Activated CD8-positive, alpha-beta memory T cell treated with anti-CD3 and anti-CD28 coated beads for 48 hours (primary cell): ENCODE measurements around the gene PARD6G.
"Not testable (repeated sequence)": the region's sequence is repeated elsewhere in the genome, so short reads cannot be mapped to it uniquely, and the experiment has no call there.

Experiments used
- DNase-seq, 3 experiments: peaks; one replicate each; pipeline ENCODE4 v3.0.0-alpha.2; 2020; ENCODE audit warnings: low read depth in 2 of 3, low spot score in 2 of 3

The PARD6G gene

DNA sequence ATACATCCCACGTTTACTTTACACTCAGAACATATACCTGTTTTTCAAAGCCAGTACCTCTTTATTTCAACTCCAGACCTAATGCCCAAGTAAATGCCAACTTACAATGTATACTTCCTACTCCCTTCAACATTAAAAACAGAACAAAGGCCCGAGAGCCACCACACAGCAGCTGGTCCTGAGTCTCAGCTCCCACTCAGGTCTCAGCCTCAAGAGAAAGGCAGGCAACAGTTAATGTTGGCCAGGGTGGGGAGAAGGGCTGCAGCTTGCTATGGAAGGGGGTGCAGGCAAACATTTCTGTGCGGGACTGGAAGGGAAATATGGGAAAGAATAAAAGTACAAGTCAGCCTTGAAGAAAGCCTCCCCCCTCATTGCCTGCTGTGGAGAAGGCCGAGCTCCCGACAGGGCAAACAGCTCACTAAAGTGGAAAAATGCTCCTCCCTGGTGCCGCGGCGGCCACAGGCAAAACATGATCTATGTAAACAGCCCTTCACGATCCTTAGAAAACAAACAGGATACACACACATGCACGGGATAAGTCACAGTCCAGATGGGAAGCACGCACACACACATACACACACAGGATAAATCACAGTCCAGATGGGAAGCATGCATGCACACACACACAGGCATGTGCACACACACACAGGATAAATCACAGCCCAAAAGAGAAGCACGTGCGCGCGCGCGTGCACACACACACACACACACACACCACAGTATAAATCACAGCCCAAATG is 70.8 kb downstream of the PARD6G start:
- DNase-seq: no peak

DNA sequence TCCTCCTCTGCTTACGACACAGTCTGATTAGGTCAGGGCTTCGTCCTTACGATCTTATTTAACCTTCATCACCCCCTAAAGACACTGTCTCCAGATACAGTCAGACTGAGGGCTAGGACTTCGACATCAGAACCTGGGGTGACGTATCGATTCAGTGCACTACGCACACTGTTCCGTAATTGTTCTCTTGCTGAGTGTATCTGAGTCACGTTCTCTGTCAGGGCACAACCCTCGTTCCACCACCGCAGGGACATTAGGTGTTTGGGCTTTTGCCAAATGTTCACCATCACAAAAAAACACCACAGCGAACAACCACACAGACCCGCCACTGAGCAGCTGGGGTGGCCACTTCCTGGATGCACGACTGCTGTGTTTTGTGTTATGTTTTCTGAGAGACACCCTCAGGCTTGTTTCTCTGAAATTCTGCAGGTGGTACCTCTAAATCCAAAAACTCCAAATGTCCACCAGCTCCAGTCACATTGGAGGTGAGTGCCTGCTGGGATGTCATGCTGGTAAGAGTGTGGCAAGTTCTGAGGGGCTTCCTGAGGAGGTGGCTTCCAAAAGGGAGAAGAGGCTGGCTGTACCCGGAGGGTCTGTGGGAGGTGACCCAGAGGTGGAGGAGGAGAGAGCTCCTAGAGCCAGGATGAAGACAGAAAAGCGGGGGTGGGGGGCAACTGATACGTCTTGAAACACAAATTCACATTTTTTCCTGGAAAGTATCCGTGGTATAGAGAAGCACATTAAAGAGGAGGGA is 71.7 kb downstream of the PARD6G start:
- DNase-seq: peak in 2 of 3 experiments; percentile 14 to 31

DNA sequence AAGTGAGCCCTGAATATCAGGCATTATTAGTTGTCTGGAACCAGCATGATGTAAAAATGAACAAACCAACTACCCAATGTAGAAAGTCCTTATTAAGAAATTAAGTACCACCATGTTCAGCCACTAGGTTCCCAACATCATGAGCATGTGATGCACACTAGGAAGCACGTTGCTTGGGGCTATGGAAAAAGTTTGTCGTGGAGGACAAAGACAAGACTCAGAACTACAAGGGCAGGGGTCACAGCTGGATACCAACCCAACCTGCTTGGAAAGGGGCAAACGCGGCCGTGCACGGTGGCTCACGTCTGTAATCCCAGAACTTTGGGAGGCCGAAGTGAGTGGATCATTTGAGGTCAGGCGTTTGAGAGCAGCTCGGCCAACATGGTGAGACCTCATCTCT is 74.3 kb downstream of the PARD6G start:
- no peak for DNase-seq

DNA sequence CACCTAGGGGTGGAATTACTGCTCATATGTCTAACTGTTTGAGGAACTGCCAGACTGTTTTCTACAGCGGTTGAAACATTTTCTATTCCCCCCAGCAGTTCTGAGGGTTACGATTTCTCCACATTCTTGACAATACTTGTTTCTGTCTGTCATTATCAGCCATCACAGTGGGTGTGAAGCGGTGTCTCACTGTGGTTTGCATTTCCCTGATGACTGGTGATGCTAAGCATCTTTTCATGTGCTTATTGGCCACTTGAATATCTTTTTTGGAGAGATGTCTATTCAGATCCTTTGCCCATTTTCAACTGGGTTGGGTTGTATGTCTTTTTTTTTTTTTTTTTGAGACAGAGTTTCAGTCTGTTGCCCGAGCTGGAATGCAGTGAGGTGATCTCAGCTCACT is 75.3 kb downstream of the PARD6G start:
- no peak for DNase-seq

DNA sequence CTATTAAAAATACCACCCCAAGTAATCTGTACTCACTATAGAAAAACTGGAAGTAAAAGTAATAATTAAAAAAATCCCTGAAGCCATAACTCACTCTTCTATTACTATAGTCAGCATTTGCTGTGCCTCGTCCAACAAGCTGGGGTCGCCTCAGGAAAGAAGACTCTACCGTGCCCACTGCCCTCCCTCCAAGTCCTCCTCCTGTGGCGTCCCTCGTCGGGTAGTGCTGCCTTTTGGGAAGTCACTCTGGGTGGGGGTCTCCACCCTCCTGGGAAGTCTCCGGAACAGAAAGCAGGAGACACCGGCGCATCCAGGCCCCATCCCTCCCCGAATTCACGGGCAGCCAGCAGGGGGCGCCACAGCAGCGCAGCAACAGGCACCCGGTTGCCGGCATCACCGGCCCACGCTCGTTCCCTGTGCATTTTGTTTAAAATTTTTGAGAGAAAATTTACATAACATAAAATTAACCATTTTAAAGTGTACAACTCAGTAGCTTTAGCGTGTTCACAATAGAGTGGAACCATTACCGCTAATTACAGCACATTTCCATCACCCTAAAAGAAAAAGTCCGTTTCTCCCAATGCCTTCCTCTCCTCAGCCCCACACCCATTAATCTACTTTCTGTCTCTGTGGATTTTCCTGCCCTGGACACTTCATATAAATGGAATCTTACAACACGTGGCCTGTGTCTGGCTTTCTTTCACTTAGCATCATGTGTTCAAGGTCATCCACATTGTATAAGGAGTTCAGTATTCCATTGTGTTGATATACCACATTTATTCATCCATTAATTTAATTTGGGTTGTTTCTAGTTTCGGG is 76.1 kb downstream of the PARD6G start:
- DNase-seq: peak; percentile 19 to 72 (median 56)

DNA sequence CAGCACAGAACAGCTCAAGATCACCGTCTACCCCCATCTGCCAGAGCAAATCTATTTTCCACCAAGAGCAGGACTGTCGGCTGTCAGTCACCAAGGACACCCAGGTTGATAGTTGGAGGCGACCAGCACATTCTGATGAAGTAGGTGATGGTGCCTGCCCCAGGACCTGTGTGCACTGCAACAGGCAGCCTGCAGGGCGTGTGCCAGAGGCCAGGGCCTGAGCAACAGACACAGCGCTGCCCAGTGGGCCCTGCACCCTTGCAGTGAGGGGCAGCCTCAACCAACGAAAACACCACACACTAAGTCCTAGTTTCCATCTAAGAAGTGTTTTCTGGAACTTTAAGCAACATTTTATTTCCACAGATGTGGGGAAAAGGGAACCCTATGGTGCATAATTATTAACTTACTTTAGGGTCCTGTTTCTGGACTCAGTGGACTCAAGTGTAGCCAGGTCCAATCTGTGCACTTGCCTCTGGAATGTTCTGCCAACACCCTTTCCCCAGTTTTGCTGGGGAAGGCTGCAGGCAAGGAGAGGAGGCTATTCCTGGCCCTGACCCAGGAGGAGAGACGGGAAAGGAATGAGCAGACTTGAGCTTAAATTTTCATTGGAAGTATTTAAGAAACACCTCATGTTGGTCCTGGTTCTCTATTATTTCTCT is 76.8 kb downstream of the PARD6G start:
- DNase-seq: no peak

DNA sequence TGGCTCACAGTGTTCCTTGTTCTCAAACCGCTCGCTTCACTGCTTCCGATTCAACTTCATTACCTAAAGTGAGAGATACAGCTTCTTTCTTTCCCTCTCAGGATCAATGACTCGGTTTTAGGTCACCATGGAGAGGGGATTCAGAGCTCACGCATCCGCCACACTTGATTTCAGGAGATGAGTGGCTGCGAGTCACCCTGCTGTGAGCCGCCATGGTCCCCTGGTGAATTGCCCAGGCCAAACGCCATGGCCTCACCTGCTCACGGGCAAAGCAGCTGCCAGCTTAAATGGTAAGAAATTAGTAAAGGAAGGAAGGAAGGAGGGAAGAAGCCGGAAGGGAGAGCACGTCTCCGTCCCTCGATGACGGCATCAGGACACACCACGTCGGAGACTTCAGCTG is 77.7 kb downstream of the PARD6G start:
- no peak for DNase-seq

DNA sequence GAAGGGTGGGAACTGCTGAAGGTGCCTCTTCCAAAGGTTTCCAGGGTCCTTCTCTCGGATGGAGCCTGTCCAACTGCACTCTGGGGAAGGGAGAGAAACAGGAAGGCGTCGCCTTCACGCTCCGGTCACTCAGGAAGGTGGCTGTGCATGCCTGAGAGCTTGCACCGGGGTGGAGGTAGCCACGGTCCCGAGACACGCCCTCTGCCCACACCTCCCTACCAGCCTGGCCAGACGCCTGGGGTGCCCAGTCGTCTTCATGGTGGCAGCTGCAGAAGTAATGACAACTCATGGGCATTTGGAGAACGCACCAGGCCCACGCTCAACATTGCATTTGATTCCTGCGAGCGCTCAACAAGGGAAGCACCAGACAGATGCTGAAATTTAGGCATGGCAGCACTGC is 78.3 kb downstream of the PARD6G start:
- no peak for DNase-seq

DNA sequence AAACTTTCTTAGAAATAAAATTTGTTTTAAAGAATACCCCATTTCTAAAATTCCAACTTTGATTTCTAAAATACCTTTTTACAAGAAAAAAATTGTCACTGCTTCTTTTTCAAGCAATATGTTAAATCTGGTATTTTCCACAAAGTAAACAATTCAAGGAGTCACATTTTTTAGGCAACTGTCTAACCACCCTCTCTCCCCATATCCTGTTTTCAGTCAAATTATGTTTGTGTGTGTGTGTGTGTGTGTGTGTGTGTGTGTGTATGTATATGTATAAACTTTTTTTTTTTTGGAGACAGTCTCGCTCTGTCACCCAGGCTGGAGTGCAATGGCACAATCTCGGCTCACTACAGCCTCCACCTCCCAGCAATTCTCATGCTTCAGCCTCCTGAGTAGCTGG is 79.0 kb downstream of the PARD6G start:
- no peak for DNase-seq

DNA sequence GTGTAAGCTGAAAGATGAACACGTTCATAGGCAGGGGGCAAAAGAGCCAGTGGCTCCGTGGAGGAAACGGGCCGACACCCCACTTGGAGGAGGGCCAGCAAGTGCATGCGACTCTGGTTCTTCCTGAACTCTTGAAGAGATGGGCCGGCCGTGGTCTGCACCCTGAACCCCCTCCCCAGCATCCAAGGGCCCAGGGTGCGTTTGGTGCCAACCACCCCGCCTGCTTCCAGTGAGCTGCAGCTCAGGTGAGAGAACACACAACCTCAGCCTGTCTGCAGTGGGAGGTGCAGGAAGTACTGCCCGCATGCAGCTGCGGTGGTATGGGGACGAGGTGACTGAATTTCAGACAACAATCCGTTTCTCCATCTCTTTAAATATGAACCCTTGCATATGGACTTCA is 79.4 kb downstream of the PARD6G start:
- no peak for DNase-seq

DNA sequence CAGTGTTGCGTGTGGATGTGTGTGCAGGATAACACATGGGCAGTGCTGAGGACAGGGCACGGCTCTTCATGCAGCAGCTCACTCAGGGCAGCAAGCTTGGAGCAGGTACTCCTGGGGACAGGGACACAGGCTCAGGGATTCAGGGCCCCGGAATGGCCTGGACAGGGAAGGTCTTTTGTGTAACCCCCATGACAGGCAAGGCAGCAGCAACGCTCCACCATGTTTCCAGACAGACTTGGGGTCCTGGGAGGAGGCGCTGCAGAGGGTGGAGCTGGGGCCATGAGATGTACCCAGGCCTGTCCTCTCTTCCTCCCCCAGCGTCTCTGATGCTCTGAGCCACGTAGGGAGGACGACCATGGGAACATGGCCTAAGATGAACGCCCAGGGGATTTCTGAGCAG is 80.0 kb downstream of the PARD6G start:
- no peak for DNase-seq

DNA sequence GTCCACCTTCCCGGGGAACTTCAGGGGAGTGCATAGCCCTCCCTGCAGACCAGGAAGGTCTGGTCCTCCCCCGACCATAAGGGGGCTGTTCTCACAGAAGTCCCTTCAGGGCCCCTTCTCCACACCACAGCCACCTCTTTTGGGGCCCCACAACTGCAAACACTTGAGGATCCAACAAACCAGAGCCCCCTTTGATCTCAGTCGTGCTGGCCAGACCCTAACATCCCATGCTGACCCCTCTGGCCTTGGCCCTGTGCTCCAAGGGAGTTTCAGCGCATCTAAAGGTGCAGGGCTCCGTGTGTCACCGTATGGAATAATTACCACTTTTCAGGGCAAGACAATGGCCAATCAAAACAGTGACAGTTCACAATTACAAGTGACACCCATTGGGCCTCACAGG is 80.6 kb downstream of the PARD6G start:
- no peak for DNase-seq

DNA sequence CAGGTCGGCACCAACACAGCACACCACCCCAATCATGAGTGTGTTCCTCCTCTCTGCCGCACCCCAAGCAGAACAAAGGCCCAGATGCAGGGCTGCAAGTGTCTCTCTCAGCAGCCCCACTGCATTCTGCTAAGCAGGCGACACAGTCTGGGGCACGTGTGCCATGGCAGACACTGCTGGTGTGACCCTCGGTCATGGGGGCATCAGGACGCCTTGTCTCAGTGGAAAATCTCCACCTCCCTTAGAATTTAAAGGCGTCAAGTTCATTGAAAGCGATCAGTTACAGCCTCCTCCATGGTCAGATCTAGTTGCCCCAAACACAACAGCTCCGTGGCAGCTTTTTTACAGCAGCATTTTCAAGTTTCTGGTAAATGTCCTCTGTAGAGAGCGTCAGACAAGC is 81.1 kb downstream of the PARD6G start:
- DNase-seq: no peak

DNA sequence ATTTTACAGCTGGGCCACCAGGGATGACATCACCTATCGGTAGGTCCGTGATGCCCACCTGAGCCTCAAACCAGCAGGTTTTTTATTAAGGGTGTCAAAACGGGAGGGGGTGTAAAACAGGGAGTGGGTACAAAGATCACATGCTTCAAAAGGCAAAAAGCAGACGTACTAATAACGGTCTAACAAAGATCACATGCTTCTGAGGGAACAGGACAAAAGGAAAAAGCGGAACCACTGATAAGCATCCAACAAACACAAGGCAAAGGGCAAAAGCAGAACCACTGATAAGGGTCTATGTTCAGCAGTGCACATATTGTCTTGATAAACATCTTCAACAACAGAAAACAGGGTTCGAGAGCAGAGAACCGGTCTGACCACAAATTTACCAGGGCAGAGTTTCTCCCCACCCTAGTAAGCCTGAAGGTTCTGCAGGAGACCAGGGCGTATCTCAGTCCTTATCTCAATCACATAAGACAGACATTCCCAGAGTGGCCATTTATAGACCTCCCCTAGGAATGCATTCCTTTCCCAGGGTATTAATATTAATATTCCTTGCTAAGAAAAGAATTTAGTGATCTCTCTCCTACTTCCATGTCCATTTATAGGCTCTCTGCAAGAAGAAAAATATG is 82.5 kb downstream of the PARD6G start:
- not testable (repeated sequence) for DNase-seq

DNA sequence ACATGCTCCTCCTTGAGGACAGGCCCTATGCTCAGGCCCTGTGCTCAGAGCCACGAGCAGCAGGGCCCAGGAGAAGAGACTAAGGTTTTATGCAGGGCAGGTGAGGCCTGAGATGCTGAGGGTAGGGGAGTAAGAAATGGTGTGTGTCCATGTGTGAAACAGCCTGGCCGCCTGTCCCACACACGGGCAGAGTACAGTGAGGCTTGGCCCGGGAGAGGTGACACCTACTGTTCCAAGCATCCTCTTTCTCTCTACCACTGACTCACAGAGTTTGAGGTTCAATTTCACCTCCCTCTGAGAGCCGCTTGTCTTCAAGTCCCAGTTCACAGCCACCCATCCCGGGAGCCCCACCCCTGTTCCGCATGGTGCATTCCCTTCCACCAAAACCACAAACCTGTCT is 84.1 kb downstream of the PARD6G start:
- no peak for DNase-seq

DNA sequence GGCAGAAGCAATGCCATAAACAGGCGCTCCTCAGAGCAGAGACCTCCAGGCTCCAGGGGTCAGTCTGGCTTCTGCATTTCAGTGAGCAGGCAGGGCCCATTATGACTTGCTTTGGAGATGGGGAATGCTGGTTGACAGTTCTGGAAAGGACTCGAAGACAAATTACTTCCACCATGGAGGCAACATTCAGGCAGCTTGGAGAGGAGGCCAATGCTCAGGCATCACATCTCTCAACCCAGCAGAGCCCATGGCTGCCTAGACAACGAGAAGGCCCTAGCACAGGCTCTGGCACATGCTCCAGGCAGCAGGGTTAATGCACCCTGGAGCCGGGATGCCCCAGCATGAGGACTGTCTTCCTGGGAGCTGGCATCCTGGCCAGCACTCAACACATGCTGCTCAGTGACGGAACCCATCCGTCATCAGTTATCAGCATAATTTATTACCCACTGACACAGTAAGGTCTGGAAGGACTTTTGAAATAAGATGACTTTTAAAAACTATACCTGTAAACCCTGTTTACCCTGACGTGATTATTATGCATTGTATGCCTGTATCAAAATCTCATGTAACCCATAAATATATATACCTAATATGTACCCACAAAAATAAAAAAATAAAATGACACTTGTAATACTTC is 85.4 kb downstream of the PARD6G start:
- DNase-seq: no peak

DNA sequence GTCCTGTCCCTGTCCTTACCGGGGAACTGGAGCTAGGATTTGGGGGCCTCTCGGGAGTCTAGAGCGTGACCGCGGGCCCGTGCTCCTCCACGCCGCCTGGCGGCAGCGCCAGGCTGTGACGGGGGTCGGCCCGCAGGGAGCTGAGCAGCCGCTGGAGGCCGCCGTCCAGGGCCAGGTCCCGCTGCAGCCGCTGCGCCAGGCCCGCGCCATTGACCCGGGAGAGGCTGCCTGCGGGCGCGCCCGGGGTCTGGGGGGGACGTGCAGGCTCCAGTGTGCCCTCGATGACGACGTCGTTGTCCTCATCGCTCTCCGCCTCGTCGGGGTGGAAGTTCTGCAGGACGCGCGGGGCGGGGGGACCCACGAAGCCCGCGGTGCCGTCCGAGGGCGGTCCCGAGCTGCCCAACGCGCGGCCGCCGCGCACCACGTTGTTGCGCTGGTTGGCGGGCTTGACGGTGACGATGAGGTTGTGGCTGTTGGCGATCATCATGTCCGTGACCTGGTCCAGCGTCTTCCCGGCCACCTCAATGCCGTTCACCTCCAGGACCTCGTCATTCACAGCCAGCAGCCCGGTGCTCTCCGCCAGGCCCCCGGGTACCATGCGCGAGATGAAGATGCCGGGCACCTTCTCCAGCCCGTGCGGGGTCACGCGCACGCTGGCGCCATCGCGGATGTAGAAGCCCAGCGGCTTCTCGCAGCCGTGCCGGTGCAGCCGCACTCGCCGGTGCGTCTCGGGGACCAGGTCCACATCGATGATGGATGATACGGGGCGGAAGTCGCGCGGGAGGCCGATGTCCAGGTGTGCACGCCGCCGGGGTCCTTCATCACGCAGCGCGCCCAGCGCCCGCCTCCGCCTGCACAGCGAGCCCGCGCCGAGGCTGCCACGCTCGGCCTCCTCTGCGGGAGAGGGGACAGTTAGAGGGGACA is 87.3 kb downstream of the PARD6G start:
- peak in 1 of 3 experiments; percentile 20 for DNase-seq

DNA sequence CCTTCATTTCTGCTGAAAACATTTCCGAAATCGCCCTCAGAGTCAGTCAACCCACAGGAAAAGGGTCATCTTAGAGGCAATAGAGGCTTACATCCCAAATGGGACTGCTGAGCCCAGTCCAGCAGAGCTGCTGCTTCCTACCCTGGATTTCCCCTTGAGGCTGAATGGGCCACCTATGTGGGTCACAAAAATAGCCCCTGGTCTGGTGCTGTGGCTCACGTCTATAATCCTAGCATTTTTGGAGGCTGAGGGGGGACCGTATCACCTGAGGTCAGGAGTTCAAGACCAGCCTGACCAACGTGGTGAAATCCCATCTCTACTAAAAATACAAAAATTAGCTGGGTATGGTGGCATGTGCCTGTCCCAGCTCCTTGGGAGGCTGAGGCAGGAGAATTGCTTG is 88.9 kb downstream of the PARD6G start:
- DNase-seq: no peak

DNA sequence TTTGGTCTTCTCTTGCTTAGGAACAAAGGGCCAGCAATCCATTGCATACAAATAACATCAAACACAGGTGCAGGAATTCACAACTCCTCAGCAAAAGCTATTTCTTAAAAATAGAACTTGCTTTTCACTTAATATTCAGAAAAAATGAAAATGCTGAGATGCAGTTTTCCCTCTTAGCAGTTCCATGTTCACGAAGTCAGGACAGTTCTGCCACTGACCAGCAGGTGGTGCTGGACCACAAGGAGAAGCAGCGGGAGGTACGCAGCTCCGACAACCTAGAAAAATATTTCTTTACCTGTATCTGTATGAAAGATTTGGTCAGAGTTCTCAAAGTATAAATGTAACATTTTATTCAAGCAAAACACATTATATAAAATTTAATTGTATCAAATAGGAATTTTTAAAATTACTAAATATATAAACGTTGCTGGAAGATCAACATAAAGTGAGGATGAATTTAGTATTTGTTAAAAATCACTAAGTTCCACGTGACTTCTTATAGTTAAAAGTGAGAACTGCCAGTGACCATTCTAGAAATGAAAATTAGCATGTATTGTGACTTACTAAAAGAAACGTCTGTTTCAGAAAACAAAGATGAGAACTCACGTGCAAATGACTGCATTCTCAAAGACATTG is 89.5 kb downstream of the PARD6G start:
- DNase-seq: peak; percentile 33 to 52 (median 50)
